Activated CD4-positive, alpha-beta T cell treated with anti-CD3 and anti-CD28 coated beads, Interleukin-10, Interleukin-2, amounts not matched to agents 100 ng/mL and 50 ng/mL, durations not matched to agents 16 hours and 8 hours (primary cell): ENCODE data around the gene NDUFS4.
"Not testable (repeated sequence)": the region's sequence is repeated elsewhere in the genome, so short reads cannot be mapped to it uniquely, and the experiment has no call there.

Experiments
- DNase-seq: peaks from one replicate; pipeline ENCODE4 v3.0.0-alpha.2; 2020

The NDUFS4 gene

GRCh38 chr5:53576674-53577073, 16.2 kb downstream of the NDUFS4 start:
- DNase-seq = no peak

GRCh38 chr5:53578854-53579253, 18.4 kb downstream of the NDUFS4 start:
- DNase-seq = no peak

DNA sequence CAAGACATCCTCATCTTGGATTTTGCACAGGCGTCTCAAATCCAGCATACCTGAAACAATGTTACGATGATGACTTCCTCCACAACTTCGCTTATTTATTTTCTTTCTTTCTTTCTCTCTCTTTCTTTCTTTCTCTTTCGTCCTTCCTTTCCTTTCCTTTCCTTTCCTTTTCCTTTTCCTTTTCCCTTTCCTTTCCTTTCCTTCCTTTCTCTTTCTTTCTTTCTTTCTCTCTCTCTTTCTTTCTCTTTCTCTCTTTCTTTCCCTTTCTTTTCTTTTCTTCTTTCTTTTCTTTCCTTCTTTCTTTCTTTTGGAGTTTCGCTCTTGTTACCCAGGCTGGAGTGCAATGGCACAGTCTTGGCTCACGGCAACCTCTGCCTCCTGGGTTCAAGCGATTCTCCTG, 20.1 kb downstream of the NDUFS4 start:
- no peak for DNase-seq

GRCh38 chr5:53582225-53582624, 21.8 kb downstream of the NDUFS4 start:
- no peak for DNase-seq

DNA sequence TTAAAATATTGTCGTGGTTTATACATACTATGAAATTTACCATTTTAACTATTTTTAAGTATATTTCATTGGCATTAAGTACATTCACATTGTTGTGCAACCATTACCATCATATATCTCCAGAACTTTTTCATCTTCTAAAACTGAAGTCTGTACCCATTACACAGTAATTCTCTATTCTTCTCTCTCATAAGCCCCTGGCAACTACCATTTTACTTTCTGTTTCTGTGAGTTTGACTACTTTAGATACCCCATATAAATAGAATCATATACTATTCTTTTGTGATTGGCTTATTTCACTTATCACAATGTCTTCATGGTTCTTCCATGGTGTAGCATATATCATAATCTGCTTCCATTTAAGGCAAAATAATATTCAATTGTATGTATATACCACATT, 30.3 kb downstream of the NDUFS4 start:
- DNase-seq = no peak

DNA sequence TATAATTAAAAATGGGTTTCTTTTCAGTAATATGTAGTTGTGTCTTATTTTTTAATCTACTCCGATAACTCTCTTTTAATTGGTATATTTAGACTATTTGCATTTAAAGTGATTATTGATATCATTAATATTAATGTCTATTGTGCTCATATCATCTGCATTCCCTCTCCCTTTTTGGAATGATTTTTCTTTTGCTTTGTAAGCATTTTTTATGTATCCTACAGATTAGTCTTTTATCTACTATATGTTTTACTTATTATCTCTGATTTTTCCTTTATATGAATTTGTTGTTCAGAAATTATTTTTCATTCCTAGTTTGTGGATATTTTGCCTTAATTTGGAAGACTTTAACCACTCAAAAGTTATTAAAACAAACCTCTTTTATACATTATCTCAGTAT, 34.0 kb downstream of the NDUFS4 start:
- no peak for DNase-seq

DNA sequence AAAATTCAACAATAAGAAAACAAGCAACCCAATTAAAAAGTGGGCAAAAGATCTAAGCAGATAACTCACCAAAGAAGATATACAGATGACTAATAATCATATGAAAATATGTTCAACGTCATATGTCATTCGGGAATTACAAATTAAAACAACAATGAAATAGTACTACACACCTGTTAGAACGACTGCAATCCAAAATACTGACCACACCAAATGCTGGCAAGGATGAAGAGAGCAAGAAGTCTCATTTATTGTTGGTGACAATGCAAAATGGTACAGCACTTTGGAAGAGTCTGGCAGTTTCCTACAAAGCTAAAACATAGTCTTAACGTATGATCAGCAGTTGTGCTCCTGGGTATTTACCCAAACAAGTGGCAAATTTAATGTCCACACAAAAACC, 37.5 kb downstream of the NDUFS4 start:
- DNase-seq = no peak

- DNase-seq = no peak
These were observed 41.1 kb downstream of the NDUFS4 start for GRCh38 chr5:53601570-53601969.

DNA sequence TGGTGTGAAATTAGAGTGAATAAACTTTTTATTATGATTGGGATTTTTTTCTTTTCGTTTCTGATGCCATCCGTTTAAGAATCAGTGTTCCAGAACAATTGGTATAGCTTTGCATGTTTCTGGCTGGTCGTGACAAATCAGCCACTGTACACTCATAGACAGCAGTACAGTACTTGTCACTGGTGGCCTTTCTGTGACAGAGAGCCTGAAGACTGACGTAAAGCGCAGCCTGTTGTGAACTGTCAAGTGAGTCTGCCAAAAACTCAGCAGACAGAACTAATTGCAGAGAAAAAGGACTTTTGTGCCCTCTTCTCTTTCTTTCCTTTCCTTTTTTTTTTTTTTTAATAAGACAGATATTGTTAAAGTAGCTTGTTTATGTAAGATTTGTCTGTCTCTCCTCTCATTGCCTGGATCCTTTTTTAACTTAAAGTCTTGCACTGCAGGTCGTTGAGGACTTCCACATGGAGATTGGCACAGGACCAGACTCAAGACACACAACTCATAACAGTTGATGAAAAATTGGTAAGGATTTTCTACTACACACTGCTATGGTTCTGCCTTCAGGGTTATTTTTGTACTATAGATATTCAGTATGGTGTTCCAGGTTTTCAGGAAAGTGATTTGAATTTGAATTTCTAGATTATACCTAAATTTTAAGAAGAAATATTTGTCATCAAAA, 42.7 kb downstream of the NDUFS4 start:
- DNase-seq = no peak

DNA sequence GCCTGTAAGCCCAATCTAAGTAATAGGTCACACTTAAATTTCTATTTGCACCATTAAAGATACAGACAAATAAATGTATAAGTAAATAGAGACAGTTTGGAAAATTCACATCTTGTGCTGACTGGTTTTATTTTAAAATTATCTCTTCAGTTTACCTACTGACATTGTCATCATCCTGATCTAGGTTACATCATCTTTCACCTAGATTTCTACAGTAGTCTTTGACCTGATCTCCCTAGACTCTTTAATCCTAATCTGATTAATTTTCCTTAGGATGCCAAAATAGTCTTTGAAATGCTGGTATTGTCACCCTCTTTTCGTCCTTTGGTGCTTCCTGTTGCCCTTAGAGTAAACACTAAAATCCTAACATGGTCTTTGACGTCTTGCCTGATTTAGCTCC, 43.9 kb downstream of the NDUFS4 start:
- DNase-seq = no peak

GRCh38 chr5:53607886-53608285, 47.4 kb downstream of the NDUFS4 start:
- DNase-seq = no peak

- DNase-seq = not testable (repeated sequence)
These were observed 48.5 kb downstream of the NDUFS4 start for GRCh38 chr5:53608897-53609296.

DNA sequence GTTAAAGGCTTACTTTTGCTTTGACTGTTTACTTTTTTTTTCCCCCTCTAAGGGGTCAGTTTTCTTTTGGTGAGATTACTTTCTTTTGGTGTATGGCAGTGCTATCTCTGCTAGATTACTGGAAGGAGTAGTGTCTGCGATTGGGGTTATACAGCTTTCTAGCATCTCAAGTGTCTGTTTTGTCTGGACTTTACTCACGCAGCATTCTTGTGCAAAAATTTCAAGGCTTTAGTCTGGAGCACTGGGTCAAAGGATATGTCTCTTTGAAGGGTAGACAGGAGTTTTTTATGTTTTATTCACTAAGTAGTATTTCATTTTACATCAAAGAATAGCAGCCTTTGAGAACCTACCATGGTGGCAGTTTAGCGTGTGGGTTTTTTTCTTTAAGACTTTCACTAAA, 52.6 kb downstream of the NDUFS4 start:
- DNase-seq = no peak

GRCh38 chr5:53613536-53613935, 53.1 kb downstream of the NDUFS4 start:
- no peak for DNase-seq

DNA sequence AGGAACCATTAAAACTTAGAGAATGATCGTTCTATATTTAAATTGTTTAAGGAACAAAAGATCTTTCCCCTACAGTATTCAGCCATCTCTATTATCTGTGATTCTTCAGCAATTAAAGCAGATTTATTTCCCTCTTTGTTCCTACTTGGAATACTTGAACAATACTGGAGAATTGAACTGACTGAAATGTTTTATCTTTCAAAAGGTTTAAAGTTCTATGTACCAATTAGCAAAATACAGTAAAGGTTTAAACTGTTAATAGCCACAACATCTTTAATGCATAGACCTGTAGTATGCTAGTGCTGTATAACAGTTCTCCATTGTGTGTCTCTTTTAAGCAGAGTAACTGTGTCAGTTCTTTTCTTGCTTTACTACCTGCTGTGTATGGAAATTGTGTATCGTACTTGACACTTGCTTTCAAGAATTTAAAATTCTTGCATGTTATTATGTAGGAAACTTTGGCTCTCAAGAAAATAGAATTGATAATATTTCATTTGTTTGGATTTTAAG, 54.0 kb downstream of the NDUFS4 start:
- DNase-seq = no peak

DNA sequence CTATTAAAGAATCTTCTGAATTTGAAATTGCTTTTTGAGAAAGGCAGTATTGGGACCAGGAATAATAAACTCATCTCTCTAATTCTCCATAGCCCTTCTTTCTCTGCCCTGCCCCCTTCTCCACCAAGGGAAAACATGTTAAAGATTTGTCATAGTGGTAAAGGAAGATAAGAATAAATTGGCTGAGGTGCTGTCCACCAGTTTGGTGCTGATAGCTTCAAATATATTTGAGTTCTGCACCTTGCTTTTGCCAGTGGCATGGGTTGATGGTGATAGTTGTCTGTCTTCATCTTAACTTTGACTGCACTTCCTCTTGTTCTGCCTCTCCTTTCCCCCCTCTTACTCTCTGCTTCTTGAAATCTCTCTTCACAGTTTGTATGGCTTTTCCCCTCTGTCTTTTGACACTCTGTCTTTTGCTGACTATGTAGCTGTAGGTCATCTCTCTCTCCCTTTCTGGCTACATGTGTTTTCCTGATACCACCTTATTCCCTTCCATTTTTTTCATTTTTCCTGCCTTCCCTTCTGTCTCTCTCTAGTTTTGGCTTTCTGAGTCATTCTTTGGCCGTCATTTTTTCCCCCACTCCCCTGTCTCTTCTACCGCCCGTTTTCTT, 56.6 kb downstream of the NDUFS4 start:
- DNase-seq = no peak

GRCh38 chr5:53631251-53631650, 70.8 kb downstream of the NDUFS4 start:
- no peak for DNase-seq

GRCh38 chr5:53642061-53642460, 81.6 kb downstream of the NDUFS4 start:
- DNase-seq = no peak

DNA sequence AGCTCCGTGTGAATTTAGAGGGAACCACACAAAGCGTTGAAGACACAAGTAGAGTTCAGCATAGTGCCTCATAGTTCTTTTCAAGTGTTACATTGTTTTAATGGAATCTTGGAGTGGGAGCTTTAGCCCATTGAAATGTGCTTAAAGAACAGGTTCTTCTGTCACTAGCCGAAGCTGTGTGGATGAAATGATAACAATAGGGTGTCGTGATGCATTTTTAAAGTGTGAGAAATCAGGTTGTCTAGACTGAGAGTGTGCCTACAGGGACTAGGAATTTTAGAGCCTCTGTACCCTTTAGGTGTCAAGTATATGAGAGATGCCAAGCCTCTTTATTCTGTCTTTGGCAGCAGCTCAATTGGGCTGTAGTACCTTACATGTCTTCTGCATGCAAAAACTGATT, 83.0 kb downstream of the NDUFS4 start:
- no peak for DNase-seq

- no peak for DNase-seq
These were observed 84.6 kb downstream of the NDUFS4 start for GRCh38 chr5:53645078-53645477.

DNA sequence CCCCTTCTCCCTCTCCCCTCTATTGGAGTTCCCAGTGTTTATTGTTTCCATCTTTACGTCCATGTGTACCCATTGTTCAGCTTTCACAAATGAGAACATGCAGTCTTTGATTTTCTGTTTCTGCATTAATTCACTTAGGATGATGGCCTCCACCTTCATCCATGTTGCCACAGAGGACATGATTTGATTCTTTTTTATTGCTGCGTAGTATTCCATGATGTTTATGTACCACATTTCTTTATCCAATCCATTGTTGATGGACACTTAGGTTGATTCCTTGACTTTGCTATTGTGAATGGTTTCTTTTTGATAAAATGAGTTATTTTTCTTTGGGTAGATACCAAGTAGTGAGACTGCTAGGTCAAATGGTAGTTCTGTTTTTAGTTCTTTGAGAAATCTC, 88.9 kb downstream of the NDUFS4 start:
- no peak for DNase-seq

DNA sequence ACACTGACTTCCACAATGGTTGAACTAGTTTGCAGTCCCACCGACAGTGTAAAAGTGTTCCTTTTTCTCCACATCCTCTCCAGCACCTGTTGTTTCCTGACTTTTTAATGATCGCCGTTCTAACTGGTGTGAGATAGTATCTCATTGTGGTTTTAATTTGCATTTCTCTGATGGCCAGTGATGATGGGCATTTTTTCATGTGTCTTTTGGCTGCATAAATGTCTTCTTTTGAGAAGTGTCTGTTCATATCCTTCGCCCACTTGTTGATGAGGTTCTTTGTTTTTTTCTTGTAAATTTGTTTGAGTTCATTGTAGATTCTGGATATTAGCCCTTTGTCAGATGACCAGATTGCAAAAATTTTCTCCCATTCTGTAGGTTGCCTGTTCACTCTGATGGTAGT, 100.1 kb downstream of the NDUFS4 start:
- not testable (repeated sequence) for DNase-seq

DNA sequence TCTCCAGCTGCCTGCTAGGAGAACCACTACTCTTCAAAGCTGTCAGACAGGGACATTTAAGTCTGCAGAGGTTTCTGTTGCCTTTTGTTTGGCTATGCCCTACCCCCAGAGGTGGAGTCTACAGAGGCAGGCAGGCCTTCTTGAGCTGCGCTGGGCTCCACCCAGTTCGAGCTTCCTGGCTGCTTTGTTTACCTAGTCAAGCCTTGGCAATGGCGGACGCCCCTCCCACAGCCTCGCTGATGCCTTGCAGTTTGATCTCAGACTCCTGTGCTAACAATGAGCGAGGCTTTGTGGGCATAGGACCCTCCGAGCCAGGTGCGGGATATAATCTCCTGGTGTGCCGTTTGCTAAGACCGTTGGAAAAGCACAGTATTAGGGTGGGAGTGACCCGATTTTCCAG, 104.9 kb downstream of the NDUFS4 start:
- not testable (repeated sequence) for DNase-seq

DNA sequence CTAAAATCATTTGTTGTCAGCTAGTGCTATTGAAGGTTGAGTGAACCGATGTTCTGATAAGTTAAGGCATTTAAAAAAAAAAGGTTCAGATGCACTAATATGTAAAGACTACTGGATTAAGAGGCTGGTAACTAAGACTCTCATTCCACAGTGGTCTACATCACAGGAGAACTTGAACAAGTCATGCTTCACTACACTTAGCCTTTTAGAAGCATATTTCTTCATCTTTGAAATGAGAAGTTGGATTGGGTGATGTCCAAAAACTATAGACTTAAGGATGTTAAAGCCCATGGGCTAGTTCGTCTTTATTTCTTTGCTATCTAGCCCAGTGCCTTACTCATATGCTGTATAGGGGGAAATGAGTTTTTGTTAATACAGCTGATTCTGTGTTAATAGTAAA, 107.2 kb downstream of the NDUFS4 start:
- no peak for DNase-seq

DNA sequence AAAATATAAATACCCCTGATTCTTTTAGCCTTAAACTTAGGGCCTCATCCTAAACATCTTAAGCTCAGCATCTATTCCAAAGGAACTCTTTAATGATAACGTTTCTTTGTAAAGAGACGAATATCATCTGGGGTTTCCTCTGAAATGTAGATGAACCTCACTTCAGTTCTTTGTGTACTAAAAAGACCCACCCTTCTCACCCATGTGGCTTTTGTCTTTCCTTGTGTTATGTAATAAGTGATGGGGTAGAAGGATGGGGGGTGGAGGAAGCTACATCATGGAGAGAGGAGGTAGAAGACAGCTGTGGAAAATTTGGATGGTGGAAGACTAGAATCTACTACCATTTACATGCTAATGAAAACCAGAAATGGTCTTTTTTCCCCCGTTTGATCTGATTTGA, 111.0 kb downstream of the NDUFS4 start:
- no peak for DNase-seq
